RWPE2 (cell line): ENCODE results near the gene RAPGEF3.

Experiments
- ATAC-seq: fragments of 200-7000 bp; cut with Tn5 transposase; 3 replicates; pipeline ENCODE4 v1.9.1; 2021; ENCODE audit warnings: low read depth
- DNase-seq: peaks from one replicate; pipeline ENCODE4 v3.0.0-alpha.2; 2020; ENCODE audit warnings: low spot score
- H3K27ac ChIP-seq: fragments of 450-650 bp; 2 replicates; pipeline ENCODE4 v1.5.1; 2017; ENCODE audit warnings: mild to moderate bottlenecking; ENCODE audit not compliant: poor library complexity, severe bottlenecking
- H3K27me3 ChIP-seq: fragments of 250-450 bp; sonication (Bioruptor Pico); 2 replicates; pipeline ENCODE4 v1.5.1; 2021; ENCODE audit warnings: mild to moderate bottlenecking, moderate library complexity; ENCODE audit not compliant: insufficient read depth, poor library complexity, severe bottlenecking
- H3K36me3 ChIP-seq: fragments of 250-450 bp; sonication (Bioruptor Pico); 2 replicates; pipeline ENCODE4 v1.5.1; 2020; ENCODE audit warnings: low read depth, mild to moderate bottlenecking, moderate library complexity
- H3K4me1 ChIP-seq: fragments of 250-450 bp; sonication (Bioruptor Pico); 2 replicates; pipeline ENCODE4 v1.5.1; 2021; ENCODE audit warnings: mild to moderate bottlenecking, moderate library complexity; ENCODE audit not compliant: insufficient read depth, poor library complexity, severe bottlenecking
- H3K4me3 ChIP-seq: fragments of 250-450 bp; sonication (Bioruptor Pico); 2 replicates; pipeline ENCODE4 v1.5.1; 2021; ENCODE audit warnings: mild to moderate bottlenecking, moderate library complexity; ENCODE audit not compliant: severe bottlenecking
- H3K9me3 ChIP-seq: fragments of 250-450 bp; sonication (Bioruptor Pico); 2 replicates; pipeline ENCODE4 v1.5.1; 2021; ENCODE audit warnings: mild to moderate bottlenecking, moderate library complexity; ENCODE audit not compliant: severe bottlenecking
- CTCF ChIP-seq: fragments of 450-650 bp; IDR thresholded peaks from one replicate; pipeline ENCODE4 v1.5.1; 2017; ENCODE audit warnings: mild to moderate bottlenecking, moderate library complexity; ENCODE audit not compliant: poor library complexity, severe bottlenecking

RAPGEF3 gene

GRCh38 chr12:47689215-47689614, 69.5 kb downstream of the RAPGEF3 start:
- no peak overlapping the region for H3K27ac ChIP-seq
- DNase-seq (no peak), ATAC-seq (no peak)
- no peaks in the 10 kb centered on the region for H3K9me3 ChIP-seq
- no peak for TF ChIP-seq CTCF
- H3K4me3 ChIP-seq, result no peak overlapping the region
- H3K36me3 ChIP-seq, result peaks cover 58% of the 10 kb centered on the region
- H3K4me1 ChIP-seq, result no peaks in the 10 kb centered on the region
- H3K27me3 ChIP-seq, result no peaks in the 10 kb centered on the region

- H3K27me3 ChIP-seq, result no peaks in the 10 kb centered on the region
- peaks cover 58% of the 10 kb centered on the region for H3K36me3 ChIP-seq
- no peak for ATAC-seq
Measured at GRCh38 chr12:47687636-47688035, 71.0 kb downstream of the RAPGEF3 start.

GRCh38 chr12:47686645-47687240, 71.9 kb downstream of the RAPGEF3 start:
- DNase-seq, result no peak
- no peaks in the 10 kb centered on the region for H3K9me3 ChIP-seq
- H3K4me1 ChIP-seq, result no peaks in the 10 kb centered on the region
- H3K27ac ChIP-seq, result no peak overlapping the region
- no peak overlapping the region for H3K4me3 ChIP-seq
- 0 out of 3 replicates have a peak, but pooled peaks have one; percentile 50 for ATAC-seq
- peaks cover 62% of the 10 kb centered on the region for H3K36me3 ChIP-seq
- TF ChIP-seq CTCF, result peak; percentile 84
- H3K27me3 ChIP-seq, result no peaks in the 10 kb centered on the region

More at GRCh38 chr12:47687636-47688035, 71.0 kb downstream of the RAPGEF3 start:
- Histone ChIP-seq H3K4me3 (no peak overlapping the region), H3K4me1 (no peaks in the 10 kb centered on the region), H3K9me3 (no peaks in the 10 kb centered on the region), H3K27ac (no peak overlapping the region)
- TF ChIP-seq CTCF, result no peak
- no peak for DNase-seq
